Panc1 (cell line): ENCODE data around the gene PANX2.

Experiments used
- CTCF ChIP-seq: fragments of 450-650 bp; IDR thresholded peaks from 2 replicates; pipeline ENCODE4 v1.5.1; 2017; ENCODE audit warnings: mild to moderate bottlenecking
- SIN3A ChIP-seq: IDR thresholded peaks from 2 replicates; pipeline ENCODE4 v1.6.1; 2012; ENCODE audit warnings: low read depth, mild to moderate bottlenecking, low read length, moderate library complexity, borderline replicate concordance; ENCODE audit not compliant: insufficient read depth
- TF ChIP-seq, protein P1 (sequence below), 2 experiments: IDR thresholded peaks; 2 replicates each; pipeline ENCODE4 v1.6.1; 2011 to 2012; ENCODE audit warnings: low read depth in 2 of 2, control low read depth in 1 of 2, low read length in 1 of 2, mild to moderate bottlenecking in 1 of 2, moderate library complexity in 1 of 2; ENCODE audit not compliant: insufficient read depth in 1 of 2

GRCh38 chr22:50219800-50220602 lies 49.5 kb downstream of the PANX2 start:
- TF ChIP-seq SIN3A = no peak
- TF ChIP-seq CTCF = no peak
- TF ChIP-seq, protein P1, sequence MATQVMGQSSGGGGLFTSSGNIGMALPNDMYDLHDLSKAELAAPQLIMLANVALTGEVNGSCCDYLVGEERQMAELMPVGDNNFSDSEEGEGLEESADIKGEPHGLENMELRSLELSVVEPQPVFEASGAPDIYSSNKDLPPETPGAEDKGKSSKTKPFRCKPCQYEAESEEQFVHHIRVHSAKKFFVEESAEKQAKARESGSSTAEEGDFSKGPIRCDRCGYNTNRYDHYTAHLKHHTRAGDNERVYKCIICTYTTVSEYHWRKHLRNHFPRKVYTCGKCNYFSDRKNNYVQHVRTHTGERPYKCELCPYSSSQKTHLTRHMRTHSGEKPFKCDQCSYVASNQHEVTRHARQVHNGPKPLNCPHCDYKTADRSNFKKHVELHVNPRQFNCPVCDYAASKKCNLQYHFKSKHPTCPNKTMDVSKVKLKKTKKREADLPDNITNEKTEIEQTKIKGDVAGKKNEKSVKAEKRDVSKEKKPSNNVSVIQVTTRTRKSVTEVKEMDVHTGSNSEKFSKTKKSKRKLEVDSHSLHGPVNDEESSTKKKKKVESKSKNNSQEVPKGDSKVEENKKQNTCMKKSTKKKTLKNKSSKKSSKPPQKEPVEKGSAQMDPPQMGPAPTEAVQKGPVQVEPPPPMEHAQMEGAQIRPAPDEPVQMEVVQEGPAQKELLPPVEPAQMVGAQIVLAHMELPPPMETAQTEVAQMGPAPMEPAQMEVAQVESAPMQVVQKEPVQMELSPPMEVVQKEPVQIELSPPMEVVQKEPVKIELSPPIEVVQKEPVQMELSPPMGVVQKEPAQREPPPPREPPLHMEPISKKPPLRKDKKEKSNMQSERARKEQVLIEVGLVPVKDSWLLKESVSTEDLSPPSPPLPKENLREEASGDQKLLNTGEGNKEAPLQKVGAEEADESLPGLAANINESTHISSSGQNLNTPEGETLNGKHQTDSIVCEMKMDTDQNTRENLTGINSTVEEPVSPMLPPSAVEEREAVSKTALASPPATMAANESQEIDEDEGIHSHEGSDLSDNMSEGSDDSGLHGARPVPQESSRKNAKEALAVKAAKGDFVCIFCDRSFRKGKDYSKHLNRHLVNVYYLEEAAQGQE (IDR thresholded peaks at IDR 0.05; ENCODE audit: insufficient read depth in 1 of 2, low read depth in 2 of 2, low read length in 1 of 2) = no peak
